Neural cell (in vitro differentiated cells): ENCODE measurements around the gene GNG4. TPM values are rescaled to one million over a fixed set of nuclear protein-coding genes. Genes with fewer than 3 reads are reported as not detected.

ENCODE experiments used
- H2AFZ ChIP-seq: fragments of 200-600, 300-800 bp; sonication (generic), shearing (Covaris generic); 2 replicates; pipeline ENCODE4 v1.6.0; 2014; ENCODE audit warnings: low read depth, mild to moderate bottlenecking, antibody characterized with exemption, low read length, moderate library complexity
- H3F3A ChIP-seq: fragments of 200-600 bp; shearing (Covaris generic); 2 replicates; pipeline ENCODE4 v1.6.1; 2016; ENCODE audit warnings: mild to moderate bottlenecking, moderate library complexity, mixed read lengths, antibody characterized with exemption, low read length; ENCODE audit not compliant: insufficient read depth, poor library complexity, severe bottlenecking
- H3K27ac ChIP-seq: fragments of 200-600, 300-800 bp; sonication (generic), shearing (Covaris generic); 2 replicates; pipeline ENCODE4 v1.5.1; 2014; ENCODE audit warnings: mild to moderate bottlenecking, low read length, moderate library complexity
- H3K27me3 ChIP-seq: fragments of 300-800, 200-600 bp; sonication (generic), shearing (Covaris generic); 2 replicates; pipeline ENCODE4 v1.6.0; 2014; ENCODE audit warnings: mild to moderate bottlenecking, low read depth, low read length, moderate library complexity; ENCODE audit not compliant: insufficient read depth
- H3K36me3 ChIP-seq: fragments of 300-800, 200-600 bp; sonication (generic), shearing (Covaris generic); 2 replicates; pipeline ENCODE4 v1.5.1; 2014; ENCODE audit warnings: mild to moderate bottlenecking, antibody characterized with exemption, low read length, moderate library complexity; ENCODE audit not compliant: insufficient read depth
- H3K4me2 ChIP-seq: fragments of 300-800, 200-600 bp; sonication (generic), shearing (Covaris generic); 2 replicates; pipeline ENCODE4 v1.6.0; 2014; ENCODE audit warnings: mild to moderate bottlenecking, low read length
- H3K4me3 ChIP-seq: fragments of 300-800, 200-600 bp; sonication (generic), shearing (Covaris generic); 2 replicates; pipeline ENCODE4 v1.5.1; 2014; ENCODE audit warnings: mild to moderate bottlenecking, low read length, moderate library complexity
- H3K79me2 ChIP-seq: fragments of 200-600 bp; shearing (Covaris generic); replicated peaks from 2 replicates; pipeline ENCODE4 v1.6.0; 2014; ENCODE audit warnings: mild to moderate bottlenecking, low read length, moderate library complexity; ENCODE audit not compliant: insufficient read depth
- H3K9ac ChIP-seq: fragments of 300-800, 200-600 bp; sonication (generic), shearing (Covaris generic); 2 replicates; pipeline ENCODE4 v1.6.1; 2016; ENCODE audit warnings: mild to moderate bottlenecking, low read length, mixed read lengths
- H3K9me2 ChIP-seq: fragments of 200-600 bp; shearing (Covaris generic); 2 replicates; pipeline ENCODE4 v1.6.1; 2016; ENCODE audit warnings: mild to moderate bottlenecking, low read length, mixed read lengths; ENCODE audit not compliant: insufficient read depth
- H3K9me3 ChIP-seq: fragments of 200-600, 300-800 bp; sonication (generic), shearing (Covaris generic); 2 replicates; pipeline ENCODE4 v1.6.1; 2016; ENCODE audit warnings: mild to moderate bottlenecking, mixed run types, low read length, moderate library complexity, mixed read lengths
- H4K20me1 ChIP-seq: fragments of 200-600 bp; shearing (Covaris generic); 2 replicates; pipeline ENCODE4 v1.6.1; 2016; ENCODE audit warnings: mild to moderate bottlenecking, mixed run types; ENCODE audit not compliant: insufficient read depth
- CTCF ChIP-seq: fragments of 450-650 bp; IDR thresholded peaks from 2 replicates; pipeline ENCODE4 v1.5.1; 2014; ENCODE audit warnings: antibody characterized with exemption, mild to moderate bottlenecking, moderate library complexity; ENCODE audit not compliant: poor library complexity, severe bottlenecking
- EP300 ChIP-seq: fragments of 450-650 bp; conservative IDR thresholded peaks from 2 replicates; pipeline ENCODE4 v1.6.1; 2014; ENCODE audit warnings: antibody characterized with exemption, mild to moderate bottlenecking, moderate library complexity; ENCODE audit not compliant: poor library complexity, severe bottlenecking
- EZH2 ChIP-seq: fragments of 200-600, 300-800 bp; shearing (Covaris generic), sonication (generic); IDR thresholded peaks from 2 replicates; pipeline ENCODE4 v1.6.1; 2014; ENCODE audit warnings: antibody characterized with exemption, low read length, borderline replicate concordance, mild to moderate bottlenecking; ENCODE audit not compliant: insufficient read depth, poor library complexity, severe bottlenecking
- MXI1 ChIP-seq: fragments of 450-650 bp; conservative IDR thresholded peaks from 2 replicates; pipeline ENCODE4 v1.6.1; 2014; ENCODE audit warnings: antibody characterized with exemption, mild to moderate bottlenecking; ENCODE audit not compliant: poor library complexity, severe bottlenecking
- POLR2AphosphoS5 ChIP-seq: IDR thresholded peaks from 2 replicates; pipeline ENCODE4 v1.6.1; 2012
- RAD21 ChIP-seq: fragments of 450-650 bp; conservative IDR thresholded peaks from 2 replicates; pipeline ENCODE4 v1.6.1; 2014; ENCODE audit warnings: antibody characterized with exemption, mild to moderate bottlenecking, moderate library complexity
- REST ChIP-seq: IDR thresholded peaks from 2 replicates; pipeline ENCODE4 v1.6.1; 2012; ENCODE audit warnings: borderline replicate concordance
- SMC3 ChIP-seq: fragments of 450-650 bp; conservative IDR thresholded peaks from 2 replicates; pipeline ENCODE4 v1.6.1; 2014; ENCODE audit warnings: antibody characterized with exemption, mild to moderate bottlenecking, moderate library complexity; ENCODE audit not compliant: poor library complexity
- TAF1 ChIP-seq: IDR thresholded peaks from 2 replicates; pipeline ENCODE4 v1.6.1; 2012; ENCODE audit warnings: low read depth
- polyA plus RNA-seq: library from polyadenylated mRNA; depleted of rRNA; stranded (reverse); fragments of >200 nt; gene quantifications from 2 replicates; pipeline ENCODE4 v1.2.3, GENCODE V29; 2014

GNG4 gene
- polyA plus RNA-seq, 1 donor from 2014 or later: 63.2 TPM

- Histone ChIP-seq H2AFZ (no peak overlapping the region), H3F3A (no peaks in the 10 kb centered on the region), H3K9me2 (no peaks in the 10 kb centered on the region), H3K9ac (no peak overlapping the region), H3K9me3 (no peaks in the 10 kb centered on the region), H3K4me3 (no peak overlapping the region), H3K27me3 (no peaks in the 10 kb centered on the region), H3K27ac (no peak overlapping the region), H3K36me3 (no peaks in the 10 kb centered on the region), H4K20me1 (no peaks in the 10 kb centered on the region), H3K79me2 (no peaks in the 10 kb centered on the region), H3K4me2 (no peak overlapping the region)
- TF ChIP-seq POLR2AphosphoS5 (no peak), REST (no peak), CTCF (no peak), EP300 (no peak)
Measured at GRCh38 chr1:235617140-235617539, 32.4 kb downstream of the GNG4 start.

GRCh38 chr1:235614442-235614954, 35.1 kb downstream of the GNG4 start:
- no peaks in the 10 kb centered on the region for H3K27me3 ChIP-seq
- H3K36me3 ChIP-seq: no peaks in the 10 kb centered on the region
- no peaks in the 10 kb centered on the region for H3K9me2 ChIP-seq
- no peak overlapping the region for H3K4me3 ChIP-seq
- no peak overlapping the region for H2AFZ ChIP-seq
- H3K4me2 ChIP-seq: no peak overlapping the region
- H3K79me2 ChIP-seq: no peaks in the 10 kb centered on the region
- TF ChIP-seq EP300: no peak
- no peaks in the 10 kb centered on the region for H4K20me1 ChIP-seq
- no peaks in the 10 kb centered on the region for H3K9me3 ChIP-seq
- H3K9ac ChIP-seq: no peak overlapping the region
- H3F3A ChIP-seq: no peaks in the 10 kb centered on the region
- no peak overlapping the region for H3K27ac ChIP-seq

GRCh38 chr1:235613602-235614001, 36.0 kb downstream of the GNG4 start:
- Histone ChIP-seq H3K4me2 (no peak overlapping the region), H3K27ac (no peak overlapping the region), H3K36me3 (no peaks in the 10 kb centered on the region), H3K27me3 (no peaks in the 10 kb centered on the region), H3K9me3 (no peaks in the 10 kb centered on the region), H3F3A (no peaks in the 10 kb centered on the region), H3K4me3 (no peak overlapping the region), H3K9me2 (no peaks in the 10 kb centered on the region), H3K79me2 (no peaks in the 10 kb centered on the region), H4K20me1 (no peaks in the 10 kb centered on the region), H3K9ac (no peak overlapping the region), H2AFZ (no peak overlapping the region)
- no peak for TF ChIP-seq EP300
- no peak for TF ChIP-seq SMC3
- no peak for TF ChIP-seq EZH2
- no peak for TF ChIP-seq MXI1
- no peak for TF ChIP-seq POLR2AphosphoS5
- TF ChIP-seq CTCF: no peak
- no peak for TF ChIP-seq RAD21
- TF ChIP-seq TAF1: no peak
- TF ChIP-seq REST: no peak
